K562 (cell line): ENCODE data around the gene GLRX. TPM values are rescaled to one million over a fixed set of nuclear protein-coding genes. Genes with fewer than 3 reads are reported as not detected.

Source experiments
- DACH1 ChIP-seq: fragments of 450-650 bp; IDR thresholded peaks from 2 replicates; pipeline ENCODE4 v1.6.1; 2018; ENCODE audit not compliant: partially characterized antibody
- THAP12 ChIP-seq: fragments of 250-450 bp; sonication (Bioruptor Pico); IDR thresholded peaks from 2 replicates; pipeline ENCODE4 v1.9.0; 2021; ENCODE audit warnings: mild to moderate bottlenecking, inconsistent platforms
- ZNF592 ChIP-seq: fragments of 450-650 bp; IDR thresholded peaks from 2 replicates; pipeline ENCODE4 v1.6.1; 2017; ENCODE audit warnings: antibody characterized with exemption, mild to moderate bottlenecking
- polyA plus RNA-seq, 8 experiments: library from polyadenylated mRNA; depleted of rRNA in 4 of 8; stranded (reverse) in 5 of 8; unstranded in 3 of 8; fragments of >200 nt; fragmentation: Nextera tagmentation in 2 of 8; fragmentation: Illumina TruSeq in 1 of 8; extraction: Ambion mirVana in 2 of 8; extraction: Trizol in 1 of 8; gene quantifications; 2 replicates each; pipeline versions ENCODE4 v1.2.1 to v1.2.3, GENCODE V29; 2011 to 2014; ENCODE audit warnings: inconsistent platforms in 1 of 8, missing spikeins in 1 of 8
- total RNA-seq, 7 experiments: library from RNA; depleted of rRNA in 6 of 7; stranded (reverse); fragments of >200 nt in 6 of 7; fragmentation: Illumina TruSeq in 2 of 7; extraction: Trizol in 2 of 7; gene quantifications; 2 replicates each; pipeline versions ENCODE4 v1.2.1 to v1.2.3, GENCODE V29; 2011 to 2021; ENCODE audit warnings: low replicate concordance in 1 of 7

Gene GLRX
- total and polyA plus RNA-seq, 9 of the 15 experiments (the other 6 are each of a cell fraction or from before 2014, with no cell fraction given) = 2.3 to 11.2 (median 4.6) TPM

DNA sequence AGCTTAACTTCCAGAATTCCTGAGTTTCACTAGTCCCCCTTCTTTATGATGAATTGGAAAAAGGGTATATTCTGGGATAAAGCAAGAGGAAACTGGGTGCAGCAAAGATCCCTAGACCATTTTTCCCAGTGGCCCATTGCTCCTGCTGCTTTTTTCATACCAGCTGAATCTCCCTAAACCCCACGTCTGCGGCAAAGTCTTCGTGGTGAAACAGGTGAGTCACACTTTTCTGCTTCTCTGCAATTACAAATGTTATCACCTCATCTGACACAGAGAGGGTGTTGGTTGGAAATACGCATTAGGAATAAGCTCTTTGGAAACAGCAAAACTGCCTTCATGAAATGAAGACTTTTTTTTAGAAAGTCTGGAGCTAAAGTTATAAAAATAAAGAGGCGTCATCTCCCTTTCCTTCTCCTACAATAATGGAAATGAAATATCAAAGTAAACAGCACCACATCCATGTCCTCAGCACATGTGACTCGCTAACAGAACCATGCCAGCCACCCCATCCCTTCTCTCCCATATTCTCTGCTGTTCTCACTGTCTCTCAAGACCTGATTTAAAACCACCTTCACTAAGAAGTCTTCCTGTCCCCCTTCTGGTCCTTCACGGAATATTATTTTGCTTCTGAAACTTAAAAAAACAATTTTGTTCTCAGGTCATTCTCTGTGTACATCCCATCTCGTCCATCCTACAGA is 39.5 kb upstream of the GLRX start (continued):
- TF ChIP-seq THAP12 (CRISPR knock-in tag) (no peak), ZNF592 (no peak), DACH1 (no peak)
